Measurements from ENCODE around the gene TMEM237.
"Not testable (repeated sequence)": the region's sequence is repeated elsewhere in the genome, so short reads cannot be mapped to it uniquely, and the experiment has no call there.

TMEM237 gene, protein sequence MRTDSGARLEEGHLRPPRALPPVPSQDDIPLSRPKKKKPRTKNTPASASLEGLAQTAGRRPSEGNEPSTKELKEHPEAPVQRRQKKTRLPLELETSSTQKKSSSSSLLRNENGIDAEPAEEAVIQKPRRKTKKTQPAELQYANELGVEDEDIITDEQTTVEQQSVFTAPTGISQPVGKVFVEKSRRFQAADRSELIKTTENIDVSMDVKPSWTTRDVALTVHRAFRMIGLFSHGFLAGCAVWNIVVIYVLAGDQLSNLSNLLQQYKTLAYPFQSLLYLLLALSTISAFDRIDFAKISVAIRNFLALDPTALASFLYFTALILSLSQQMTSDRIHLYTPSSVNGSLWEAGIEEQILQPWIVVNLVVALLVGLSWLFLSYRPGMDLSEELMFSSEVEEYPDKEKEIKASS

DNA sequence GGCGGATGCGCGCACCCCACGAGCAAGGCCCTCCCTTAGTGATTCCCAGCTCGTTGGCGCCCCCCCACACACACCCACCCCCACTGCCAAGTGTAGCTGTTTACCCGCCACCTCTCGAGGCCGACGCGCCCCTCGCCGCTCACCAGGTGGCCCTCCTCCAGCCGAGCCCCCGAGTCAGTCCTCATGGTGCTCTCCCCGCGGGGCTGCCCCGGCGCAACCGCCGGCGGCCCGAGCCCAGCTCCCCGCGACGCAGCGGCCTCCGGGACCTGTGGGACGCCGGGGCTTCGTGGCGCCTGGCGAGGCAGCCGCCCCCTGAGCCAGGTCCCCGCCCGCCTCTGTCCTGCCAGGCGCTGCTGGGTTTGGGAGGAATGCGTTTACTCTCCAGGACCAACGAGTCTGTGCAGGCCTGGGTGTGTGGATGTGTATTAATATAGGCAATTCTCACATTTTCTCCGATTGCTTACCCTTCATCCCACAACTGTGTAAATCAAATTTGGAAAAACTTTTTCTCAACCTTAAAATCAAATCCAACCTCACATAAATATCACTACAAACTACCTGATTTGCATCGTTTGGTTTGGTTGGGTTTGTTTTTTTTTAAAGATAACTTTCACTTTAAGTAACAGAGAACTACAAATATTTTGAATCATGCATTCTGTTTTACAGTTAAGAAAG, at the start of gene TMEM237:
TSS of gene TMEM237 (minus strand) at position 288 of the 675 bp plus-strand sequence. CDS start at position 185, 103 bp downstream.
- Histone ChIP-seq H3K27me3 (ENCODE audit: low read depth, low read length) (no peaks in the 10 kb centered on the region), H3K4me1 (ENCODE audit: control insufficient read depth in 1 of 2, insufficient read depth in 2 of 2, low read length in 2 of 2) (peaks cover 0 to 13% of the 10 kb centered on the region in 2 donors), H3K36me3 (ENCODE audit: control insufficient read depth in 1 of 2, insufficient read depth in 2 of 2, low read length in 2 of 2) (peaks cover 6 to 13% of the 10 kb centered on the region in 2 donors), H3K9me3 (ENCODE audit: control insufficient read depth in 1 of 2, low read length in 2 of 2) (no peaks in the 10 kb centered on the region), H3K4me3 (ENCODE audit: low read depth in 1 of 2, low read length in 2 of 2) (peak within 1 kb of the TSS; percentile 93 to 95), H3K27ac (ENCODE audit: low read length) (peak within 1 kb of the TSS; percentile 91)

DNA sequence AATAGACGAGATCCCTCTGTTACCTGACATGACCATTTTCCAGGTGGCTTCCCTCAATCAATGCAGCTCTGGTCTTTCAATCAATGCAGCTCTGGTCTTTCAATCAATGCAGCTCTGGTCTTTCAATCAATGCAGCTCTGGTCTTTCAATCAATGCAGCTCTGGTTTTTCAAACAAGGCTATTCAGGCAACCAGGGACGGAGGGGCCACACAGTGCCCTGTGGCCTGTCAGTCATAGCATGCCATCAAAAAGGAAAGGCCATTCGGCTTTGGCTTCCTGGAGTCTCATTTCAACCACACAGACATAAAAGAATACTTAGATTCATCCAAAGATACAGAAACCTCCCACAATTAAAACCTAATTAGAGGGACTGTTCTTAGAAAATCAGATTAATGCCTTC, 41.9 kb upstream of the TMEM237 start:
- H3K4me1 ChIP-seq (ENCODE audit: control insufficient read depth in 1 of 2, insufficient read depth in 2 of 2, low read length in 2 of 2), result no peaks in the 10 kb centered on the region
- H3K27me3 ChIP-seq (ENCODE audit: low read depth, low read length), result no peaks in the 10 kb centered on the region
- H3K4me3 ChIP-seq (ENCODE audit: low read depth in 1 of 2, low read length in 2 of 2), result no peak overlapping the region
- H3K9me3 ChIP-seq (ENCODE audit: control insufficient read depth in 1 of 2, low read length in 2 of 2), result no peaks in the 10 kb centered on the region
- H3K27ac ChIP-seq (ENCODE audit: low read length), result no peak overlapping the region
- H3K36me3 ChIP-seq (ENCODE audit: control insufficient read depth in 1 of 2, insufficient read depth in 2 of 2, low read length in 2 of 2), result no peaks in the 10 kb centered on the region

DNA sequence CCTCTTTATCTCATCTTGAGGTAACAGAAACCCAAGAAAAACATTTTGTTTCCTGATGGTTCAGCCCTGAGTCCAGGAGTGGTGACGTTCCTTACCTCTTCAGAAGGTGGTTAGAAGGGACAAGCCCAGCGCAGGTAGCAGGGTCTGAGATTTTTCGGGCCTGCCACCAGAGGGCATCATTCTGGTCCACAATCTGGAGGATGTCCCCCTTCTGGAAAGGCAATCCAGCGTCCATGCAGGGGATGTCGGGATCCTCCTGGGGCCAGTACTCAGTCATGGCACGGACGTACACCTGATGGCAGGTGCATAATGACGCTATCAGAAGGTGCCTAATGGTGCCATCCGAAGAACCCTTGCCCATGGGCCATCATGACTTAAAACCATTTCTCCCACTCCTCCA, 37.4 kb upstream of the TMEM237 start:
- no peak overlapping the region for H3K4me3 ChIP-seq (ENCODE audit: low read depth in 1 of 2, low read length in 2 of 2)
- H3K4me1 ChIP-seq (ENCODE audit: control insufficient read depth in 1 of 2, insufficient read depth in 2 of 2, low read length in 2 of 2), result no peaks in the 10 kb centered on the region
- no peaks in the 10 kb centered on the region for H3K27me3 ChIP-seq (ENCODE audit: low read depth, low read length)
- no peak overlapping the region for H3K27ac ChIP-seq (ENCODE audit: low read length)
- H3K9me3 ChIP-seq (ENCODE audit: control insufficient read depth in 1 of 2, low read length in 2 of 2), result no peaks in the 10 kb centered on the region
- H3K36me3 ChIP-seq (ENCODE audit: control insufficient read depth in 1 of 2, insufficient read depth in 2 of 2, low read length in 2 of 2), result no peaks in the 10 kb centered on the region

DNA sequence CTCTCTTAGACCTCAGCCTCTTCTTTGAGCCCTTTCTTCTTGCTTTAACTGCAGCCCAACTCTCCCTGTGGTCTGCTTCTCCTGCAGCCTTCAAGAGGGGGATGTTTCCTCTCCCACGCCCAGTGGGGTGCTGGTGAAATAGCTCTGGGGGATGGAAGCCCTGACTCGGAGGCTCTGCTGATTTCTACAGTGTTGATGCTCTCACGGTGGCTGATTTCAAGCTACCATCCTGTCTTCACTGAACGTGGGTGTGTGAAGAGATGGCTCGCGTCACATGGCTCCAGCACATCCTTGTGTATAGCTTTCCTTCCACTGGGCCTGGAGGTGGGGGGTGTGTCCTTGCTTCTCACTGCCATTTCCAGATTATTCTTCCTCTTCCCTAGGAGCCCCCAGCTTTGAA, 35.1 kb upstream of the TMEM237 start:
- Histone ChIP-seq H3K9me3 (ENCODE audit: control insufficient read depth in 1 of 2, low read length in 2 of 2) (no peaks in the 10 kb centered on the region), H3K27ac (ENCODE audit: low read length) (no peak overlapping the region), H3K4me3 (ENCODE audit: low read depth in 1 of 2, low read length in 2 of 2) (no peak overlapping the region), H3K36me3 (ENCODE audit: control insufficient read depth in 1 of 2, insufficient read depth in 2 of 2, low read length in 2 of 2) (no peaks in the 10 kb centered on the region), H3K4me1 (ENCODE audit: control insufficient read depth in 1 of 2, insufficient read depth in 2 of 2, low read length in 2 of 2) (no peaks in the 10 kb centered on the region), H3K27me3 (ENCODE audit: low read depth, low read length) (no peaks in the 10 kb centered on the region)

DNA sequence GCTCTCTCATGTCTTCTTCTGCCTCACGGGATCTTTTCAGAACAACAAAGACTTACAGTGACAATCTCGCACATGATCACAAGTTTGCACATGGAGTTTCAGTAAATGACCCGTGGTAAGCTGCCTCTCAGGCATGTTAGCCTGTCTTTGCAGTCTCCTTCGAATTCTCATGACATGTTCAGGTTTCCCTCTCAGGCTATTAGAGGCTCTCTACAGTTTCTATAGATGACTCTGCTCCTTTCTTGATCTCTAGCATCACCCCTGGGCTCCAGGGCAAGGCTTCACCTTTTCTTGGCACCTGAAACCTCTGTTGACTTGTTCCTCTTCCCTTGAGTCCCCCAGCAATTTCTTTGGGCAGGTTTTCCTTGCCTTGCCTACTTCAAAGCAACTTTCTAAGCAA, 32.2 kb upstream of the TMEM237 start:
- H3K27ac ChIP-seq (ENCODE audit: low read length), result no peak overlapping the region

DNA sequence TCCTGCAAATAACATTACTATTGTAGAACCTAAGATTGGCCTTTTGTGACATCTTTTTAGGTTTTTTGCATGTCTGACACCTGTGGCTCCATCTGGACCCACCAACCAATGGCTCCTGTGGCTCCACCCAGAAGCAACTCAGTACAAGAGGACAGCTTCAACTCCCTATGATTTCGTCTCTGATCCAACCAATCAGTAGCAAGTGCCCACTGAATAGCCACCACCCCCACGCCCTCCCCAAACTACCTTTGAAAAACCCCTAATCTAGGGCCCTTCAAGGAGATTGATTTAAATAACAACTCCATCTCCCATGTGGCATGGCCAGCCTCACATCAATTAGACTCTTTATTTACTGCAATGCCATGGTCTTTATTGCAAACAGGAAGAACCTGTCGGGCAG, 31.5 kb upstream of the TMEM237 start:
- Histone ChIP-seq H3K4me1 (ENCODE audit: control insufficient read depth in 1 of 2, insufficient read depth in 2 of 2, low read length in 2 of 2) (no peaks in the 10 kb centered on the region), H3K27ac (ENCODE audit: low read length) (no peak overlapping the region), H3K36me3 (ENCODE audit: control insufficient read depth in 1 of 2, insufficient read depth in 2 of 2, low read length in 2 of 2) (no peaks in the 10 kb centered on the region), H3K4me3 (ENCODE audit: low read depth in 1 of 2, low read length in 2 of 2) (no peak overlapping the region), H3K27me3 (ENCODE audit: low read depth, low read length) (no peaks in the 10 kb centered on the region), H3K9me3 (ENCODE audit: control insufficient read depth in 1 of 2, low read length in 2 of 2) (no peaks in the 10 kb centered on the region)

More for the DNA sequence above, 32.2 kb upstream of the TMEM237 start:
- H3K9me3 ChIP-seq (ENCODE audit: control insufficient read depth in 1 of 2, low read length in 2 of 2), result no peaks in the 10 kb centered on the region
- H3K27me3 ChIP-seq (ENCODE audit: low read depth, low read length), result no peaks in the 10 kb centered on the region
- no peaks in the 10 kb centered on the region for H3K36me3 ChIP-seq (ENCODE audit: control insufficient read depth in 1 of 2, insufficient read depth in 2 of 2, low read length in 2 of 2)
- H3K4me1 ChIP-seq (ENCODE audit: control insufficient read depth in 1 of 2, insufficient read depth in 2 of 2, low read length in 2 of 2), result no peaks in the 10 kb centered on the region
- H3K4me3 ChIP-seq (ENCODE audit: low read depth in 1 of 2, low read length in 2 of 2), result no peak overlapping the region

DNA sequence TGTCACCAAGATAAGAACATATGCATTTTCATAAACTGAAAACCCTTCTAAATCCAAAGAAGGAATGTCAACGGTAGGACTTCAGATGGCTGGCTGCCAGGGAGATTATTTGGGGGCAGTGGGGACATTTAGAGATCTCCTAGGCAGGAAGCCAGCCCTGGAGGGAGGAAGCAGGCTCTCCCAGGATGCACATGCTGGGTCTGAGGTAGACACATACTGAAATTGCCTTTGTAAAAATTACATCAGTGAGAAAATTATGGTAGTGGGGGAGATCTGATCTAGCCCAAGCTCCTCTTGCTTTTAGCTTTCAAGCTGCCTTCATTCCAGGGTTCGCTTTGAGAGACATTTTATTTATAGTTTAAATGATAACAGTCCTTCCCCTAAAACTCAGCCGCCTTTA, 31.0 kb upstream of the TMEM237 start:
- H3K36me3 ChIP-seq (ENCODE audit: control insufficient read depth in 1 of 2, insufficient read depth in 2 of 2, low read length in 2 of 2), result no peaks in the 10 kb centered on the region
- H3K9me3 ChIP-seq (ENCODE audit: control insufficient read depth in 1 of 2, low read length in 2 of 2), result no peaks in the 10 kb centered on the region
- no peaks in the 10 kb centered on the region for H3K4me1 ChIP-seq (ENCODE audit: control insufficient read depth in 1 of 2, insufficient read depth in 2 of 2, low read length in 2 of 2)
- H3K4me3 ChIP-seq (ENCODE audit: low read depth in 1 of 2, low read length in 2 of 2), result no peak overlapping the region
- no peak overlapping the region for H3K27ac ChIP-seq (ENCODE audit: low read length)
- H3K27me3 ChIP-seq (ENCODE audit: low read depth, low read length), result no peaks in the 10 kb centered on the region

DNA sequence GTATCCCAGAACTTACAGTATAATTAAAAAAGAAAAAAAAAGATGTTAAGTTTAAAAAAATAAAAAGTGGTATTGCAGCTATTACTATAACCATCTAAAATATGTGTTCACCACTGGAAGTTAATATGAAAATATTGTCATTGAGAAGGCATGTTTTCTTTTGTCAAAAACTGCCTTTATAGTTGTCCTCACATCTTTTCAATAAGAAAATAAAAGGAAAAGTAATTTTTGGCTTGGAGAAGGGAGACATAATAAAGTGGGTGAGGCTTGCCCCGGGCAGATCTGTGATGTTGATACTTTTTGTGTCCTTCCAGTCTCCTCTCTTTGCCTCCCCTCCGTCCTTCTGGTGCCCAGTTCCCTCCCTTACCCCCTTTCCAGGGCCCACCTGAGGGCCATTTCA, 30.2 kb upstream of the TMEM237 start:
- Histone ChIP-seq H3K4me3 (ENCODE audit: low read depth in 1 of 2, low read length in 2 of 2) (no peak overlapping the region), H3K27me3 (ENCODE audit: low read depth, low read length) (no peaks in the 10 kb centered on the region), H3K9me3 (ENCODE audit: control insufficient read depth in 1 of 2, low read length in 2 of 2) (no peaks in the 10 kb centered on the region), H3K4me1 (ENCODE audit: control insufficient read depth in 1 of 2, insufficient read depth in 2 of 2, low read length in 2 of 2) (no peaks in the 10 kb centered on the region), H3K36me3 (ENCODE audit: control insufficient read depth in 1 of 2, insufficient read depth in 2 of 2, low read length in 2 of 2) (no peaks in the 10 kb centered on the region), H3K27ac (ENCODE audit: low read length) (no peak overlapping the region)

DNA sequence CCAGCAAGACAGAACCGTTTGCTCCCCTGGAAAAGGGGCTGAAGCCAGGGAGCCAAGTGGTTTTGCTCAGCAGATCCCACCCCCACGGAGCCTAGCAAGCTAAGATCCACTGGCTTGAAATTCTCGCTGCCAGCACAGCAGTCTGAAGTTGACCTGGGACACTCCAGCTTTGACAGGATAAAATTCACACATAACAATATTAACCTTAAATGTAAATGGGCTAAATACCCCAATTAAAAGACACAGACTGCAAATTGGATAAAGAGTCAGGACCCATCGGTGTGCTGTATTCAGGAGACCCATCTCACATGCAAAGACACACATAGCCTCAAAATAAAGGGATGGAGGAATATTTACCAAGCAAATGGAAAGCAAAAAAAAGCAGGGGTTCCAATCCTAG, 27.9 kb upstream of the TMEM237 start:
- H3K4me1 ChIP-seq (ENCODE audit: control insufficient read depth in 1 of 2, insufficient read depth in 2 of 2, low read length in 2 of 2); H3K27ac ChIP-seq (ENCODE audit: low read length); H3K27me3 ChIP-seq (ENCODE audit: low read depth, low read length); H3K9me3 ChIP-seq (ENCODE audit: control insufficient read depth in 1 of 2, low read length in 2 of 2); H3K4me3 ChIP-seq (ENCODE audit: low read depth in 1 of 2, low read length in 2 of 2); H3K36me3 ChIP-seq (ENCODE audit: control insufficient read depth in 1 of 2, insufficient read depth in 2 of 2, low read length in 2 of 2): not testable (repeated sequence)

DNA sequence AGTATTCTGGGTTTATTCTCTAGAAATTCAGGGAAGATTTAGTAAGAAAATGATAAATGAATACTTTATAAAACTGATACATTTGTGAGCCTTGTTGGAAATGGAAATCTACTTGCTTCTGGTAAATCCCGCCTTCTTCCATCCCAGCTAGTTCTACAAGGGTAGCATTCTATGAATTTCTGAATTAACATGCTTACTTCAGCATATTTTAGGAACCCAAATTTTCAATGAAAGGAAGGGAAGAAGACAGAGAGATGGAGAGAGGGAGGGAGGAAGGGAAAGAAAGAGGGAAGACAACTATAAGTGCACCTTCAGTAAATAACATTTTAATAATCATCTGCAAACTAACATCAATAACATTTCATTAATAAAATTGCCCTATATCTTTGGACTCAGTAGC, 26.6 kb upstream of the TMEM237 start:
- no peaks in the 10 kb centered on the region for H3K27me3 ChIP-seq (ENCODE audit: low read depth, low read length)
- H3K4me3 ChIP-seq (ENCODE audit: low read depth in 1 of 2, low read length in 2 of 2), result no peak overlapping the region
- H3K9me3 ChIP-seq (ENCODE audit: control insufficient read depth in 1 of 2, low read length in 2 of 2), result no peaks in the 10 kb centered on the region

DNA sequence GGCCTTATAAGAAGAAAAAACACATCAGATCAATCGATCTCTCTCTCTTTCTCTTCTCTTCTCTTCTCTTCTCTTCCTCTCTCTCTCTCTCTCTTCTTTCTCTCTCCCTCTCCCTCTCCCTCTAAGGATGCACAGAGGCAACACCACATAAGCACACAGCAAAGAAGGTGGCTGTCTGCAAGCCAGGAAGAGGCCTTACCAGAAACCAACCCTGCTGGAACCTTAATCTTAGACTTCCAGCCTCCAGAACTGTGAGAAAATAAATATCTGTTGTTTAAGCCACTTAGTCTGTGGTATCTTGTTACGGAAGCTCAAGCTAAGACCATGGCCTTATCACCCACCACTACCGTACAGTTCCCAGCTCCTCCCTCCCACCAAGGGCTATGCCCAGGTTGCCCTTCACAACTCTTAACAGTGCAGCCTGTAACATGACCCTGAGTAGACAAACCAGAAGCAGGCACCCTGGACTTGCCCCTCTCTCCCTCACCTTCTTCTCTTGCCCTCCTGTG, 25.2 kb upstream of the TMEM237 start:
- Histone ChIP-seq H3K4me3 (ENCODE audit: low read depth in 1 of 2, low read length in 2 of 2) (no peak overlapping the region), H3K9me3 (ENCODE audit: control insufficient read depth in 1 of 2, low read length in 2 of 2) (no peaks in the 10 kb centered on the region), H3K27me3 (ENCODE audit: low read depth, low read length) (no peaks in the 10 kb centered on the region), H3K27ac (ENCODE audit: low read length) (no peak overlapping the region), H3K4me1 (ENCODE audit: control insufficient read depth in 1 of 2, insufficient read depth in 2 of 2, low read length in 2 of 2) (no peaks in the 10 kb centered on the region), H3K36me3 (ENCODE audit: control insufficient read depth in 1 of 2, insufficient read depth in 2 of 2, low read length in 2 of 2) (no peaks in the 10 kb centered on the region)

More for the DNA sequence above, 26.6 kb upstream of the TMEM237 start:
- Histone ChIP-seq H3K27ac (ENCODE audit: low read length) (no peak overlapping the region), H3K4me1 (ENCODE audit: control insufficient read depth in 1 of 2, insufficient read depth in 2 of 2, low read length in 2 of 2) (no peaks in the 10 kb centered on the region), H3K36me3 (ENCODE audit: control insufficient read depth in 1 of 2, insufficient read depth in 2 of 2, low read length in 2 of 2) (no peaks in the 10 kb centered on the region)
